CD14-positive monocyte (primary cell): ENCODE data around the gene SUSD1. TPM values are rescaled to one million over a fixed set of nuclear protein-coding genes. Genes with fewer than 3 reads are reported as not detected.

ENCODE experiments used
- DNase-seq, 3 donors: peaks; one replicate each; pipeline ENCODE4 v3.0.0-alpha.2; 2011 to 2022
- H2AFZ ChIP-seq: 2 replicates; pipeline ENCODE4 v1.6.0; 2012; ENCODE audit warnings: mild to moderate bottlenecking, low read depth, low read length, inconsistent platforms; ENCODE audit not compliant: insufficient read depth, poor library complexity, severe bottlenecking
- H3K27ac ChIP-seq, 2 donors: 1 replicate in 1 of 2; 2 replicates in 1 of 2; pipeline ENCODE4 v1.5.1; 2012 to 2013; ENCODE audit warnings: low read length in 2 of 2, control low read depth in 1 of 2, inconsistent platforms in 1 of 2, low read depth in 1 of 2, mild to moderate bottlenecking in 1 of 2
- H3K27me3 ChIP-seq, 2 donors: one replicate each; pipeline versions ENCODE4 v1.6.0 to v1.6.1; 2011 to 2013; ENCODE audit warnings: low read length in 2 of 2; ENCODE audit not compliant: control insufficient read depth in 2 of 2, insufficient read depth in 2 of 2
- H3K36me3 ChIP-seq, 2 donors: replicated peaks in 1 of 2; 1 replicate in 1 of 2; 2 replicates in 1 of 2; pipeline versions ENCODE4 v1.5.1 to v1.6.1; 2012 to 2013; ENCODE audit warnings: low read length in 2 of 2, control low read depth in 1 of 2, inconsistent platforms in 1 of 2, mild to moderate bottlenecking in 1 of 2; ENCODE audit not compliant: insufficient read depth in 2 of 2, control insufficient read depth in 1 of 2
- H3K4me1 ChIP-seq, 2 donors: 1 replicate in 1 of 2; 2 replicates in 1 of 2; pipeline versions ENCODE4 v1.5.1 to v1.6.1; 2012 to 2013; ENCODE audit warnings: low read length in 2 of 2, control low read depth in 1 of 2, inconsistent platforms in 1 of 2, mild to moderate bottlenecking in 1 of 2, moderate library complexity in 1 of 2; ENCODE audit not compliant: insufficient read depth in 2 of 2, control insufficient read depth in 1 of 2
- H3K4me2 ChIP-seq: replicated peaks from 2 replicates; pipeline ENCODE3; 2012; ENCODE audit warnings: low read length, moderate library complexity, mild to moderate bottlenecking; ENCODE audit not compliant: poor library complexity, severe bottlenecking; ENCODE audit errors: extremely low read depth
- H3K4me3 ChIP-seq, 3 experiments: fragments of 200-600 bp in 1 of 3; sonication (generic) in 1 of 3; replicated peaks in 1 of 3; 1 replicate in 2 of 3; 2 replicates in 1 of 3; pipeline ENCODE4 v1.5.1; 2011 to 2013; ENCODE audit warnings: low read length in 3 of 3, mild to moderate bottlenecking in 3 of 3, control low read depth in 2 of 3, low read depth in 2 of 3, inconsistent platforms in 1 of 3, moderate library complexity in 1 of 3
- H3K79me2 ChIP-seq: 2 replicates; pipeline ENCODE4 v1.6.0; 2012; ENCODE audit warnings: mild to moderate bottlenecking, control low read depth, inconsistent platforms, low read length, moderate library complexity; ENCODE audit not compliant: insufficient read depth
- H3K9ac ChIP-seq: 2 replicates; pipeline ENCODE4 v1.6.0; 2017; ENCODE audit warnings: low read length, mild to moderate bottlenecking; ENCODE audit not compliant: insufficient read depth, poor library complexity, severe bottlenecking
- H3K9me3 ChIP-seq, 2 donors: replicated peaks in 1 of 2; 1 replicate in 1 of 2; 2 replicates in 1 of 2; pipeline versions ENCODE4 v1.5.1 to v1.6.1; 2012 to 2013; ENCODE audit warnings: low read length in 2 of 2, control low read depth in 1 of 2; ENCODE audit not compliant: control insufficient read depth in 1 of 2, insufficient read depth in 1 of 2
- H4K20me1 ChIP-seq: 2 replicates; pipeline ENCODE4 v1.6.0; 2012; ENCODE audit warnings: mild to moderate bottlenecking, low read length, control low read depth, moderate library complexity; ENCODE audit not compliant: insufficient read depth
- H3K27ac Mint-ChIP-seq, 7 donors: one replicate each; pipeline ENCODE4 v1.8.0; 2020; ENCODE audit warnings: mild to moderate bottlenecking in 7 of 7, mixed read lengths in 7 of 7, moderate library complexity in 6 of 7, inconsistent platforms in 2 of 7
- H3K27me3 Mint-ChIP-seq, 3 donors: one replicate each; pipeline ENCODE4 v1.8.0; 2021 to 2022; ENCODE audit warnings: low read depth in 3 of 3, mild to moderate bottlenecking in 3 of 3, mixed read lengths in 3 of 3, moderate library complexity in 3 of 3, inconsistent platforms in 1 of 3
- H3K36me3 Mint-ChIP-seq, 2 donors: one replicate each; pipeline ENCODE4 v1.8.0; 2020; ENCODE audit warnings: mixed read lengths in 2 of 2, inconsistent platforms in 1 of 2, mild to moderate bottlenecking in 1 of 2
- H3K4me1 Mint-ChIP-seq: one replicate; pipeline ENCODE4 v1.8.0; 2020; ENCODE audit warnings: mild to moderate bottlenecking, mixed read lengths
- H3K4me3 Mint-ChIP-seq, 2 donors: one replicate each; pipeline ENCODE4 v1.8.0; 2020; ENCODE audit warnings: mild to moderate bottlenecking in 2 of 2, mixed read lengths in 2 of 2, moderate library complexity in 1 of 2
- H3K9me3 Mint-ChIP-seq, 7 donors: one replicate each; pipeline ENCODE4 v1.8.0; 2020 to 2022; ENCODE audit warnings: mixed read lengths in 7 of 7, mild to moderate bottlenecking in 6 of 7, moderate library complexity in 6 of 7, inconsistent platforms in 2 of 7
- WGBS: methylation state at CpG from one replicate; pipeline ENCODE4 v1.1.5; 2013; ENCODE audit warnings: missing lambda C conversion rate; ENCODE audit not compliant: insufficient coverage; 5-methylcytosine and 5-hydroxymethylcytosine counted together
- intact Hi-C, 2 donors: fragments of 100-400 bp; cut with micrococcal nuclease; formaldehyde crosslinking; loops; one replicate each; pipeline versions ENCODE4 v1.15.0 to v1.15.1; 2023
- polyA plus RNA-seq, 3 donors: library from polyadenylated mRNA; depleted of rRNA in 1 of 3; unstranded in 2 of 3; stranded (reverse) in 1 of 3; fragments of 300-500 nt in 2 of 3; fragments of >200 nt in 1 of 3; fragmentation: Illumina TruSeq in 2 of 3; gene quantifications; 1 replicate in 2 of 3; 2 replicates in 1 of 3; pipeline ENCODE4 v1.2.3, GENCODE V29; 2012 to 2021
- TF ChIP-seq, protein P1 (sequence below): fragments of 200-600 bp; IDR thresholded peaks from one replicate; pipeline ENCODE4 v1.8.0; 2022; ENCODE audit warnings: antibody characterized with exemption, mild to moderate bottlenecking

SUSD1 gene
- polyA plus RNA-seq, 3 donors = 29.1 to 42.3 (median 30.9) TPM

- TF ChIP-seq, protein P1, sequence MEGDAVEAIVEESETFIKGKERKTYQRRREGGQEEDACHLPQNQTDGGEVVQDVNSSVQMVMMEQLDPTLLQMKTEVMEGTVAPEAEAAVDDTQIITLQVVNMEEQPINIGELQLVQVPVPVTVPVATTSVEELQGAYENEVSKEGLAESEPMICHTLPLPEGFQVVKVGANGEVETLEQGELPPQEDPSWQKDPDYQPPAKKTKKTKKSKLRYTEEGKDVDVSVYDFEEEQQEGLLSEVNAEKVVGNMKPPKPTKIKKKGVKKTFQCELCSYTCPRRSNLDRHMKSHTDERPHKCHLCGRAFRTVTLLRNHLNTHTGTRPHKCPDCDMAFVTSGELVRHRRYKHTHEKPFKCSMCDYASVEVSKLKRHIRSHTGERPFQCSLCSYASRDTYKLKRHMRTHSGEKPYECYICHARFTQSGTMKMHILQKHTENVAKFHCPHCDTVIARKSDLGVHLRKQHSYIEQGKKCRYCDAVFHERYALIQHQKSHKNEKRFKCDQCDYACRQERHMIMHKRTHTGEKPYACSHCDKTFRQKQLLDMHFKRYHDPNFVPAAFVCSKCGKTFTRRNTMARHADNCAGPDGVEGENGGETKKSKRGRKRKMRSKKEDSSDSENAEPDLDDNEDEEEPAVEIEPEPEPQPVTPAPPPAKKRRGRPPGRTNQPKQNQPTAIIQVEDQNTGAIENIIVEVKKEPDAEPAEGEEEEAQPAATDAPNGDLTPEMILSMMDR = no peak
- Histone ChIP-seq H4K20me1 (no peaks in the 10 kb centered on the region), H3K27ac (no peak overlapping the region), H3K4me3 (no peak overlapping the region), H3K9me3 (no peaks in the 10 kb centered on the region), H3K4me1 (peaks cover 6 to 7% of the 10 kb centered on the region in 2 donors), H3K36me3 (no peaks in the 10 kb centered on the region), H2AFZ (no peak overlapping the region), H3K4me2 (no peak overlapping the region), H3K27me3 (peaks cover 0 to 2% of the 10 kb centered on the region in 2 donors), H3K9ac (no peak overlapping the region), H3K79me2 (no peaks in the 10 kb centered on the region)
- H3K27me3 Mint-ChIP-seq = peaks cover 16 to 23% (median 19%) of the 10 kb centered on the region in 3 donors
- H3K9me3 Mint-ChIP-seq = no peaks in the 10 kb centered on the region
- no peak overlapping the region for H3K27ac Mint-ChIP-seq
- no peaks in the 10 kb centered on the region for H3K36me3 Mint-ChIP-seq
- DNase-seq = no peak
- intact Hi-C loops = no loop called here
- peaks cover 14% of the 10 kb centered on the region for H3K4me1 Mint-ChIP-seq
- no peak overlapping the region for H3K4me3 Mint-ChIP-seq
- no CpG with 5 or more reads among the region's 5 CpGs for WGBS
Observed at GRCh38 chr9:112017878-112018277, 157.2 kb downstream of the SUSD1 start.

DNA sequence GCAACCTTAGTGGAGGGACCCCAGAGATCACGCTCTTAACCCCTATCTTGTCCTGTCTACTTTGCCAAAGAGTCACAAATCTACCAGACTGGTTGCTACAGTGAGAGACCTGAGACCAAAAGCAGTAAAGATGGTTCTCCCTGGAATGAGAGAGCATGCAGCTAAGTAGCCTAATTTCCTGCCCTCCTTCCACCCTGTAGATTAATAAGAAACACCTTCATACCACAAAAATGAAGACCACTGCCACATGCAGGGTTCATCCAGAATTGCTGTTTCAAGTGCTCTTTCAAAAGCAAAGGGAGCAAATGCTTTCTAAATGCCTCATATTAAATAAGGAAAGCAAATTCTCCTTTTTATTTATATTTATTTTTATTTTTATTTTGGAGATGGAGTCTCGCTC lies 159.4 kb downstream of the SUSD1 start:
- no peak overlapping the region for H2AFZ ChIP-seq
- H3K4me2 ChIP-seq = no peak overlapping the region
- H3K4me3 ChIP-seq = no peak overlapping the region
- H3K27ac ChIP-seq = no peak overlapping the region
- H4K20me1 ChIP-seq = no peaks in the 10 kb centered on the region
- H3K36me3 ChIP-seq = no peaks in the 10 kb centered on the region
- WGBS = 50% methylated on average over 2 of the region's 2 CpGs
- no peaks in the 10 kb centered on the region for H3K27me3 ChIP-seq
- no peaks in the 10 kb centered on the region for H3K36me3 Mint-ChIP-seq
- intact Hi-C loops = loop anchor here in 1 of 2 donors (2.0 kb wide), 1 partner anchor 49 kb away; no protein-coding TSS in a partner anchor
- H3K27ac Mint-ChIP-seq = no peak overlapping the region
- TF ChIP-seq, protein P1 = no peak
- no peak overlapping the region for H3K4me3 Mint-ChIP-seq
- DNase-seq = no peak
- H3K27me3 Mint-ChIP-seq = peaks cover 7 to 11% (median 8%) of the 10 kb centered on the region in 3 donors
- H3K9ac ChIP-seq = no peak overlapping the region
- no peaks in the 10 kb centered on the region for H3K9me3 ChIP-seq
- H3K79me2 ChIP-seq = no peaks in the 10 kb centered on the region
- peaks cover 33% of the 10 kb centered on the region for H3K4me1 Mint-ChIP-seq
- peaks cover 21 to 26% of the 10 kb centered on the region in 2 donors for H3K4me1 ChIP-seq
- no peaks in the 10 kb centered on the region for H3K9me3 Mint-ChIP-seq
